Right hindlimb (tissue), 1 donor: ENCODE measurements around the gene TYW1.
"Not testable (repeated sequence)": the region's sequence is repeated elsewhere in the genome, so short reads cannot be mapped to it uniquely, and the experiment has no call there.

Experiments used
- DNase-seq: peaks from one replicate; pipeline ENCODE4 v3.0.0-alpha.2; 2018

TYW1 gene

DNA sequence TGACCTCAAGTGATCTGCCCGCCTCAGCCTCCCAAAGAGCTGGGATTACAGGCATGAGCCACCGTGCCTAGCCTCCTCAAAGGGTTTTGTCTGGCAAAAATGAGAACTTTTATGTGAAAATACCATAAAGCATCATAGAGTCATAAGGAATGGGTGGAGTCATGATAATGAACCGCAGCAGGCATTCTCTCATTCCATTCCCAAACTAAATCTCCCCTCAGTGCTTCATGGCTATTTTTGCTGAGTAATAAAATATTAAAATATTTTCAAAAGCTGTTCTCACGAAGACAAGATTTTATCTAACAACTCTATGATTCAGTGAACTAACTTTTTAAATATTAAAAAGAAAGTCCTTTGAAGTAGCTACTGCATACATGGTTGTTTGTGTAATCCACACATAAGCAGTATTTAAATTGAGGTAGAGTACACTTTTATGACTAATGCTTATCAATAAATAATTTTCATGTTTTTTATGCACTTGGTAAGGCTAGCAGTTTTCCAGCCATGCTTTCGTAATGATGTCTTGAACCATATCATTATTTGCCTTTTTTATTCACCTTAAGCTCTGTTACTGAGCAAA, 195.6 kb downstream of the TYW1 start:
- not testable (repeated sequence) for DNase-seq

DNA sequence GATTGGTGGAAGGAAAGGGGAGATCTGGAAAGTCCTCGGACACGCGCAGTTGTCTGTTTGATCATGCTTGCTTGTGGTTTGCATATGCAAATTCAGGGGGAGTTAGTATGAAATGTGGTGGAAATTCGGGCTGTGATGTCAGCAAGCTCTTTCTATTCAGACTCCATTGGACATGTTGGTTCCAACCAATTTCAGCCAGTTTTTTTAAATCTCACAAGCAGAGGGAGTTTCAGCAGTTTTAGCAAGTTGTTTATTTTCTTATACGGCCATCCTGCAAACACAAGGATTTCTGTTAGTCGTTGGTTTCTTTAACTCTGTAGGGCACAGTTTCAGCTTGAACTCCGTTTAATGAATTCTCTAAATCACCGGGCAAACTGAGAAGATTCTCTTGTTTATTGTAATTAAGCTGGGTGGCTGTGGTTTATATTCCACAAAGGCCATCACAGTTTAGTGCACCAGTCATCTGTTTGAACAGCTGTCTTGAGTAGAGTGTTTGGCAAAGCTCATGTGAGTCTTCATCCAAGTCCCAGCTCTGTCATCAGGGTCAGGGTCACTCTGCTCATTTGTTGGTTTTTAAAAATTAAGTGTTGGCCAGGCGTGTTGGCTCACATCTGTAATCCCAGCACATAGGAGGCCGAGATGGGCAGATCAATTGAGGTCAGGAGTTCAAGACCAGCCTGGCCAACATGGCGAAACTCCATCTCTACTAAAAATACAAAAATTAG, 196.4 kb downstream of the TYW1 start:
- DNase-seq: peak; percentile 39

DNA sequence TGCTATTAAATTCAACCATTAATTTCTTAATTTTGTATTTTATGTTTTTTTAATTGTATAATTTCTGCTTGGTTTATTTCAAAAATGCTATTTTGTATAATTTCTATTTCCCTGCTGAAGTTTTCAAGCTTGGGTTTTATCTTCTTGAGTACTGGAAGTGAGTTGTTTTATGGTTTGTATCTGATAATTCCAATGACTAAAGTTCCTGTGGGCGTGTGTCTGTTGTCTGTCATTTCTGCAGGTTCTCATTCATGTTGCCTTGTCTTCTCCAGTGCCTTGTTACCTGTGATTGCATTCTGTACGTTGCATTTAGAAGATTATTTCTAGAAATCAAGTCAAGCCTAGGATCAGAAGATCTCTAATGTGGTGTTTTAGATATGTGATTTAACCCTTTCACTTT, 199.5 kb downstream of the TYW1 start:
- DNase-seq: not testable (repeated sequence)

DNA sequence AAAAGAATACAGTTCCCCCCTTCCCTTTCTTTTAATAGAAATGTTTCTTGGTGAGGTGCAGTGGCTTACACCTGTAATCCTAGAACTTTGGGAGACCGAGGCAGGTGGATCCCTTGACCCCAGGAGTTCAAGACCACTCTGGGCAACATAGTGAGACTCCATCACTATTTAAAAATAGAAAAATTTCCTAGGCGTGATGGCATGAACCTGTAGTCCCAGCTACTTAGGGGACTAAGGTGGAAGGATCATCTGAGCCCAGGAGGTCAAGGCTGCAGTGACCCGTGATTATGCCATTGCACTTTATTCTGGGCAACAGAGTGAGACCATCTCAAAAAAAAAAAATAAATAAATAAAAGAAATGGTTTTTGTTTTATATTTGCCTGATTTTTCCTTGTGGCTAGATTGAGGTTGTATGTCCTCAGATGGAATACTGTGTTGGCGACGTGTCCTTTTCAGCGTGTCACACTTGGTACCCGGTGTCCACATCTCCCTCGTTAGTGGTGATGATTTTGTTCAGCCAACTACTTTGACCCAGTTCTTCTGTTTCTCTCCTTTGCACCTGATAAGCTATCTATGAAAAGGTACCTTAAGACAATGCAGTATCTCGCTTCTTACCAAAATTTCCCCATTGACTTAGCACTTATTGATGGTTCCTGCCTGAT, 202.4 kb downstream of the TYW1 start:
- DNase-seq: not testable (repeated sequence)

DNA sequence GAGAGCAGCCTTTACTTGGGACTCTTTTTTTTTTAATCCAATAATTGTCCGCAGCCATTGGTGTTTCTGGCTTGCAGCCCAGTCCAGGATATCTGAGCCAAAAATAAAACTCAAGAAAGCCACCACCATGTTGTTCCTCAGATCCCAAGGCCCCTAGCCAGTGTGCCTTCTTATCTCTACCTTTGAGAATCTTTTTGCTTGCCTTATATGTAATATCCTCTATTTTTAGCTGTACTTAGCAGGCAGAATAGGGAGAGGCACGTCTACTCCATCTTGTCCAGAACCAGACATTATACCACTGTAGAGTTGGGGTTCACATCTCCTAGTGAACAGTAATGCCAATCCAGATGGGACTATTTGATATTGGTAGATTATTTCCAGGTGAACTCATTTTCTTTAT, 209.1 kb downstream of the TYW1 start:
- DNase-seq: not testable (repeated sequence)

DNA sequence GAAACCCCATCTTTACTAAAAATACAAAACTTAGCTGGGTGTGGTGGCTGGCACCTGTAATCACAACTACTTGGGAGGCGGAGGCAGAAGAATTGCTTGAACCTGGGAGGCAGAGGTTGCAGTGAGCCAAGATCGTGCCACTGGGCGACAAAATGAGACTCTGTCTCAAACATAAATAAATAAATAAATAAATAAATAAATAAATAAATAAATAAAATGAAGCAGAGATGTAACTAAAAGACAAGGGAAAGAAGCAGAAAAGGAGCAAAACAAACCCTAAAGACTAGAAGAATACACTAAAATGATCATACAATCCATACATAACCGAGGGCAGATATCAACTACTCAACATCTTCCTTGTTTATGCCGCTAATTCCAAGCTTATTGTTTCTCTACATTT, 209.8 kb downstream of the TYW1 start:
- DNase-seq: no peak

DNA sequence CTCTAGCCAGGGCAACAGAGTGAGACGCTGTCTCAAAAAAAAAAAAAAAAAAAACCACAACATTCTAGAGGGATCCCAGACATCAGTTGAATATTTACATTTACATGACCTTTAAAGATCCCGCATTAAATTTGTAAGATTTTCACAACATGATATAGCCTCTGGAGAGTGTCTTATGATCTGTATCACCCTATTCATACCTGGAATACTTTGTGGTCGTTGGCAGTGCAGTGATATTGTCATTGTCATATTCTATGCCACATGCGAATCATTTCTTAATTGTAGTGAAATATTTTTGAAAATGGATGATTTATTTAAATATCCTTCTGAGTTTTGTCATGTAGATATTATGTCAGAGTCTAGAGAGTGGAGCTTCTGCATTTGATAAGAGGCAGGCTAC, 212.0 kb downstream of the TYW1 start:
- DNase-seq: not testable (repeated sequence)

DNA sequence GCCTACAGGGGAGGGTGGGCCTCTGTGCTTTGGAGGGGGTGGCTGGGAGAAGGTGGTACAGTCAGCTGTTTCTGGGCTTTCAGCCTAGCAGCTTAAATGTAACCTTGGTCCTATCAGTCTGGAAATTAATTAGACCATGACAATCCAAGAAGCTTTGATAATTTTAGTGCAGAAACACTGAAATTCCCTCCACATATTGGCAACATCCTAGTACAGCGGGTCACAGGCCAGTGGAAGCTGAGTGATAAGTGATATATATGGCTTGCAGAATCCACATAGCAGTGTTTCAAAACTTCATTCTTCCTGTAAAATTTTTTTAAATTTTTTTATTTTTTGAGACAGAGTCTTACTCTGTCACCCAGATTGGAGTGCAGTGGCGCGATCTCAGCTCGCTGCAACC, 212.6 kb downstream of the TYW1 start:
- DNase-seq: no peak

DNA sequence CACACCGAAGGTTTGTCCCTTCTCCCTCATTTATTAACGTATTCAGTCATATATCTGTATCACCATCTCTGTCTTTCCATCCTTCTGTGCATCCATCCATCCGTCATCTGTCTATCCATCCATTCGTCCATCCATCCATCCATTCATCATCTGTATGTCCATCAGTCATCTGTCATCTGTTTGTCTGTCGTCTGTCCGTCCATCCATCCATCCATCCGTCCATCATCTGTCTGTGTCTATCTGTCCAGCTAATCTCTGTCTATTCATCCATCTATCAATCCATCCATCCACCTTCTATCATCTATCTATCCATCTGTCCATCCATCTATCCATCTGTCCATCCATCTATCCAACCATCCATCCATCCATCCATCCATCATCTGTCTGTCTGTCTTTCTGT, 213.9 kb downstream of the TYW1 start:
- no peak for DNase-seq

DNA sequence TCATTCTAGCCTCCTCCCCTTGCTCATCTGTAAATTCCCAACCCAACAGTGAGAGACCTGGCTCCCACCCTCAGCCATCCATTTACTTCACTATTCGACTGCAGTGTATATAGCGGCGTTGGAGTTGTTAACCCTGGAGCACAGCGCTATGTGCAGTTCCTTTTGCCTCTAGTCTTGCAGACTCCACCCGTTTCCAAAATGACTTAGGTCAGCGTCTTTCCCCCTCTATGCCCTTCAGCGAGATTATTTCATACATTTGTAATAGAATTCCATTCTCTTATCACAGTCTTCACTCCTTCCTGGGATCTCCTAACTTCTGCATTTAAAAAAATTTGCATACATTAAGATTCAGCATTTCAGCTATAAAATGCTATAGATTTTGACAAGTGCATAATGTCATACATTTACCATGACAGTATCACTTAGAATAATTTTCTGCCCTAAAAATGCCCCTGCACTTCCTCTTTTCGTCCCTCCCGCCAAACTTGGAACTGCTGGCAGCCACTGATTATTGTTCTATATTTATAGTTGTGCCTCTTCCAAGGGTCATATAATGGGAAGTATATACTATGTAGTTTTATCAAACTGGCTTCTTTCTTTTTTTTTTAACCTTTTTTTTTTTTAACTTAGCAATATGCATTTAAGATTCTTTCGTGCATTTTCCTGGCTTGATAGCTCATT, 215.2 kb downstream of the TYW1 start:
- DNase-seq: not testable (repeated sequence)

DNA sequence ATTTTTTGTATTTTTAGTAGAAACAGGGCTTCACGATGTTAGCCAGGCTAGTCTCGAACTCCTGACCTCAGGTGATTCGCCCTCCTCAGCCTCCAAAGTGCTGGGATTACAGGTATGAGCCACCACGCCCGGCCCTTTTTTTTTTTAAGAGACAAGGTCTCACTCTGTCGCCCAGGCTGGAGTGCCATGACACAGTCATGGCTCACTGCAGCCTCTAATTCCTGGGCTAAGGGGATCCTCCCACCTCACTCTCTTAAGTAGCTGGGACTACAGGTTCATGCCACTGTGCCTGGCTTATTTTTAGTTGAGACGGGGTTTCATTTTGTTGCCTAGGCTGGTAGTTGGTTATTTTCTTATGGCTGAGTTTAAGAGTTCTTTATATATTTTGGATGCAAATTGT, 216.4 kb downstream of the TYW1 start:
- not testable (repeated sequence) for DNase-seq

DNA sequence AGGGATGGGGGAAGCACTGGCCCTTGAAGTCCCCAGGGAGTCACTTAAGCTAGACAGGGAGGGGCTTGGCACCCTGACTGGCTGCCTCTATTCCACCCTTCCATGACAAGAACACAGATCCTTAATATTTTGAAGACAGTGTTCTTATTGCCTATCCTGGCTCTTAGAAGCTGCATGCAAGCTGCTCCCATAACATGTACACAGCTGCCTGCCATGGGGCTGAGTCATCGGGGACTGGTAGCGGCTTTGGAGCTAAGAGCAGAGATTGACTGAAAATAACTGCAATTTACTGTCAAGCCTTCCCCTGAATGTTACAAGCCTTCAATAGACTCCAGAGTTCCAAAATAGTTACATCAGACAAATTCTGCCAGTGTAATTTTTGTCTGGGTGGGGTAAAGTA, 226.9 kb downstream of the TYW1 start:
- DNase-seq: not testable (repeated sequence)

DNA sequence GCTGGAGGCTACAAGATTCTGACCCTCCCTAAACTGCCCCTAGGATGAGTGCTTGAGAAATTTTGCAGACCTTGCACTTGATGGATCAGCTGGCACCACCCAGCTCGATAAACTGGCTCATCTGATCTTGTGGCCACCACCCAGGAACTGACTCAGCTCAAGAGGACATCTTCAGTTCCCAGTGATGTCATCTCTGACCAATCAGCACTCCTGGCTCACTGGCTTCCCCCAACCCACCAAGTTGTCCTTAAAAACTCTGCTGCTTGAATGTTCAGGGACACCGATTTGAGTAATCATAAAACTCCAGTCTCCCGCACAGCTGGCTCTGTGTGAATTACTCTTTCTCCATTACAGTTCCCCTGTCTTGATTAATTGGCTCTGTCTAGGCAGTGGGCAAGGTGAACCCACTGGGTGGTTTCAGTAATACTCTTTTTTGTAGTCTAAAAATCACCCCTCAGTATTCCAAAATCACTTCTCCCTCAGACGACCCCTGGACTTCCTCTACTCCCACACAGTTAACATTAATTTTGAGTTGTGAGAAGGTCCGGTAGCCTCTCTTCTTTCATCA, 229.8 kb downstream of the TYW1 start:
- DNase-seq: not testable (repeated sequence)

DNA sequence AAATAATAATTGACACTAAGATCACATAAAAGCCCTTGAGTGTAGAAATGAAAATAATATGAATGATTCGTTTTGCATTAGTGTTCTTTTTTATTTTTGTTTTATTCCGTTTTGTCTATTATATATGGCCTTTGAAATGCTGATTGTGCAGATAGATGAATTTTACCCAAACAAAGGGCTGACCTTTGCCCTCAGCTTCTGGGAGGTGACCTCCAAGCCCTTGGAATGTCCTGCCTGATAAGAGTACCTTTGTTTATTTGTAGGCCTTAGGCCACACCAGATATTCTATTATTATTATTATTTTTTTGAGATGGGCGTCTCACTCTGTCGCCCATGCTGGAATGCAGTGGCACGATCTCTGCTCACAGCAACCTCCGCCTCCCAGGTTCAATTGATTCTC, 230.3 kb downstream of the TYW1 start:
- not testable (repeated sequence) for DNase-seq

DNA sequence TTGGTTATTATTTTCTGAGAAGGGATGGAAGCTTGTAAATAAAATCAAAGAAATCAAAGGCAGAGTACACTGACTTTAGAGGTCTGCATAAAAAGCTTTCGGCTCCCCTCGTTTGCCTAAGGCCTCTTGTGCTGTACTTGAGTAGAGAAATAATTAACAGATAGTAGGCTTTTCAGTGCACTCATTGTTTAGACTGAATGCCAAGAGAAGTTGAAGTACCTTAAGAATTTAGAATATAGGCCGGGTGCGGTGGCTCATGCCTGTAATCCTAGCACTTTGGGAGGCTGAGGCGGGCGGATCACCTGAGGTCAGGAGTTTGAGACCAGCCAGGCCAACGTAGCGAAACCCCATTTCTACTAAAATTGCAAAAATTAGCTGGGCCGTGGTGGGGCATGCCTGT, 232.4 kb downstream of the TYW1 start:
- not testable (repeated sequence) for DNase-seq

DNA sequence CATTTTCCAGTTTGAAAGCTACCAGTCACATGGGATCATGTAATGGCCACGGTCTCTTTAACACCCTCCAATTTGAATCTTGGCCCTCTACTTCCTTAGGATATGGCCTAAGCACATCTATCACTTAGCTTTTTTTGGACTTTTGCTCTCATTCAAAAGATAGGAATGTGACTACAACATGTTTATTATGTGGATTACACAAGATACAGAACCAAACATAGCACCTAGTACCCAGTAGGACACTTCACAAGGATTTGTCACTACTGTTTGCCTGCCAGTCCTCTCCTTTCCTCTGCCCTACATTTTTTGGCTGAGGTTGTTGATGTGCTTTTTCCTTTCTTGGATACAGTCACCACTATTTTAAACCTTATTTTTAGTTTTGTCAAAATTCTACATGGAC, 233.4 kb downstream of the TYW1 start:
- not testable (repeated sequence) for DNase-seq

DNA sequence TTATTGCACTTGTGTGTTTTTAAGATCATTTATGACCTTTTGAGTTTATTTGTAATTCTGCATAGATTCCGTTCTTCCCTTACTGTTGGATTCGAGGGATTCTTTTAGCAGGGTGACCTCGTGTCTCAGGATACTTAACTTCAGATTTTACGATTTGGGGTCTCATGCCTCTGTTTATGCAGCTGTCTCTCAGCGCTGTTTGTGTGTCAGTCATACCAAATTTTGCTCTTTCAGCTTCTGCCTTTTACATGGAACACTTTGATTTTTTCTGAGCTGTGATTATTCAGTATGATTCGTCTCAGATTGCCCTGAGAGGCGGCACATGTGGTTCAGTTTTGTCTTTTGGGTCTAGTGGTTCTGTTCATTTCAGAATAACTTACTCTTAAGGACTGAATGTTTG, 236.9 kb downstream of the TYW1 start:
- not testable (repeated sequence) for DNase-seq

DNA sequence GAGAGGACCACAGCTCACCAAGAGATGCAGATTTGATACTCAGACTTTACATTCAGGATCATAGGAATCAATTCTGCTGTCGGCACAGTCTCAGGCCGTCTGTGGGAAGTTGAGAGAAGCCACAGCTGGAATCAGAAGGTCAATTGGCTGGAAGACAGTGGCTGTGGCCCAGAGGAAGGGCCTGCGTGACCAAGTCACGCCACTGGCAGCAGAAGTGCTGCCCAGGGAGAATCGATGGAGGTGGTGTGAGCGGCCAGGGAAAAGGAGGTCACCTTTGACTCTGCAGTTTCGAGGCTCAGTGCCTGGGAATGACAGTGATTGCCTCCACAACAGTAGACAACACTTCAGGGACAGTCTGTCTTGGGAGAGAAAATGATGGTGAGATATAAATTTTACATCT, 239.6 kb downstream of the TYW1 start:
- DNase-seq: not testable (repeated sequence)

DNA sequence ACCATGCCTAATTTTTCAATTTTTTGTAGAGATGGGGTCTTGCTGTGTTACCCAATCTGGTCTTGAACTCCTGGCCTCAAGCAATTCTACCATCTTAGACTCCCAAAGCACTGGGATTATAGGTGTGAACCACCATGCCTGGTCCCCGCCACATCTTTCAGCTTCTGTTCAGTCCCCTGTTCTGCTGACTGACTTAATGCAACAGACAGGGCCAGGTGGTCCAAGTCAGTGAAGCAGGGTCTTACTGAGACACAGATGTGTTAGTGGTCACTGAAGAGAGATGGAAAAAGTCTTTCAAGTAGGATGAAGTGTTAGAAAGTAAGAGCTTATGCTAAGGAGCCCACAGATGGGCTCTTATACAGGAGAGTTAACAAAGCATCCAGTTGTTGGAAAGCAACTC, 246.2 kb downstream of the TYW1 start:
- DNase-seq: not testable (repeated sequence)

DNA sequence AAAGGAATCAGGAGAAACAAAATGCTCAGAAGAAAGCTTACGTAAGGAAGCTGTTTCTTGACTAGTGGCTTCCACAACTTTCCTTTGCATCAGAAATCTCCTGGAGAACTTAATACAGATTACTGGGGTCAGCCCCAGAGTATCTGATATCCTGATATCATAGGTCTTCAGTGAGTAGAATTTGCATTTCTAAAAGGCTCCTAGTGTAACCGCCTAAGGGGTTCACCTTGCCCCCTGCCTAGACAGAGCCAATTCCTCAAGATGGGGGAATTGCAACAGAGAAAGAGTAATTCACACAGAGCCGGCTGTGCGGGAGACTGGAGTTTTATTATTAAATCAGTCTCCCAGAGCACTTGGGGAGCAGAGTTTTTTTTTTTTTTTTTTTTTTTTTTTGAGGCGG, 251.7 kb downstream of the TYW1 start:
- not testable (repeated sequence) for DNase-seq

DNA sequence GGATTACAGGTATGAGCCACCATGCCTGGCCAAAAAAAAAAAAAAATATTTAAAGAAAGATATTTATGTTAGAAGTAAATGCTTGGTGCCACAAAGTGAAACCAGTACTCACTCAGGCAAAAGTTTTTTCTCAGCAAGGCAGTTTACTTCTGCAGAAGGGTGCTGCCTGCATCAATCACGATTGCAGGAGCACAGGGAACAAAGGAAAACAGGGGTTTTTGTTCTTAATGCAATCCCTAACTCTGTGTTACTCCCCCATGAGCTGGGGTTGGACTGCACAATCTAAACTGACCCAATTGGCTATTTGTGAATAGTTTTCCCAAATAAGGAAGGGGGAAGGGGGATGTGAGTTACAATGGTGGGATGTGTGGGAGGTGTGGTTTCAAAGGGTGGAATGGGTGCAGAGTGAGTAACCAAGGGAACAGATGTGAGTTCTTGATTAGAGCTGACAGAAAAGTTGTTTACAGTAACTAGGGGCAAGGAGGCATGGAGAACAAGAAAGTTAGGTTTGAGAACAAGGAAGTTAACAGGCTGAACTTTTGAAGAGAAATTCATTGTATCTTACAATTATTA, 255.4 kb downstream of the TYW1 start:
- no peak for DNase-seq

DNA sequence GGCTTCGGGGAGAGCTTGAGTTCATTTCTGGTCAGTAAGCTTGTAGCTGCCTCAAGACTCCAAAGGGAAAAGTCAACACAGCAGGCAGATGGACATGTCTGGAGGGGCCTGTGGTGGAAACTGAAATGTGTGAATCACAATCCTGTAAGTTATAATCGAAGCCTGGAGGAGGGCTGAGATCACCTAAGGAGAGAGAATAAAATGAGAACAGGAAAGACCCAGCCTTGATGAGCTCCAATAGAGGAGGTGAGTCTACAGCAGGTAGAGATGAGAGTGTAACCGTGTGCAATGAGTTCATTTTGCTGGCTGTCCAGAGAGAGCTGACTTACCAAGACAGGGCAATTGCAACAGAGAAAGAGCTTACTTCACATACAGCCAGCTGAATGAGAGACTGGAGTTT, 258.4 kb downstream of the TYW1 start:
- DNase-seq: not testable (repeated sequence)

DNA sequence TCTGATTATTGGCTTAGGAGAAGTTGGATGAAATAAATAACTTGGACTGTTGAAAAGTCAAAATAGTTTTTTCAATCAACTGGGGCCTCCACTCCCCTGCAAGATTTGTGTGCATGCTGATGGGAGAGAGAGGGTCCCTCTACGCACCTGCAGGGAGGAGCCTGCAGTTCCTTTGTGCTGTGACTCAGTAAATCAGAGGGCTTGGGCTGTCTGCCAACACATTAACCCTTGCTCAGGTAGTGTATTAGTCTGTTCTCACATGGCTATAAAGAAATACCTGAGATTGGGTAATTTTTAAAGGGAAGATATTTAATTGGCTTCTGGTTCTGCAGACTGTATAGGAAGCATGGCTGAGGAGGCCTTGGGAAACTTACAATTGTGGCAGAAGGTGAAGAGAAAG, 261.1 kb downstream of the TYW1 start:
- DNase-seq: not testable (repeated sequence)
